NCI-H460 (cell line): Measurements from ENCODE around the gene GGCT. TPM values are rescaled to one million over a fixed set of nuclear protein-coding genes. Genes with fewer than 3 reads are reported as not detected.
"Not testable (repeated sequence)": the region's sequence is repeated elsewhere in the genome, so short reads cannot be mapped to it uniquely, and the experiment has no call there.

ENCODE experiments used
- DNase-seq: peaks from one replicate; pipeline ENCODE4 v3.0.0-alpha.2; 2016; ENCODE audit warnings: low read depth; ENCODE audit errors: extremely low read depth
- total RNA-seq: library from RNA; depleted of rRNA; stranded (reverse); fragments of >200 nt; shearing (Covaris generic); gene quantifications from 2 replicates; pipeline ENCODE4 v1.2.3, GENCODE V29; 2014

The GGCT gene
- total RNA-seq, 1 experiment from 2014 or later = 93.6 TPM

DNA sequence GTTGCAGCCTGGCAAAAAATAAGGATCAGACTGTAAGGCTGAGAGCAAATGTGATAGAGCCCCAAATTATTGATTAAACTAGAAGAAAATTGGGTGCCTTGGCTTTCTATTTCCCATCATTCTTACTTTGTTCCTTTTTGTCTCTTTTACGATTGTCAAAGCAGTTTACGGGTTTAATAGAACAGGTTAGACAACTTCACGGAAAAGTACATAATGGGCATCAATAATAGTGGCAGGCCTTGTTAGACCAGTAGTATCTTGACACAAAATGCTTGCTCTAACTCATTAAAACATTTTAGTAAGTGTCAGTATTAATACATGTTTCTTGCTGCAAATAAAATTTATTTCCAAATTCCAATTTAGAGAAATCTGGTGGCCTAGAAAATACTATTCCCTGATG is 14.5 kb upstream of the GGCT start:
- DNase-seq = no peak

DNA sequence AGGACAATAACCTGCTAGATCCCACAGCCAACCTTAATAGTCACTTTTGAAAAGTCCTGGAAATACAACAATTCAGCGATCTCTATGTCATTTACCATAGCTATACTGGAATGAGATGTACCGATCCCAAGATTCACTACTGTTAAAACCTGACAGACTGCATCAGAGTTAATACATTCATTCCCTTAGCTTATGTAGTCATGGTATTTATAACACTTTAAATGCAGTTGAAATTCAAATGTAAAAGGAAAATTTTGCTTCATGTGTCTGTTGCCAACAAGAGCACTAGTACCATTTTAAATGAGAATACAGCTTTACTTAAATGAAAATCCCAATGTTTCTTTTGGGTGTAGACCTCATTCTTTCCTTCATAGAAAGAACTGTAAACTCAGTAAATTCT is 11.1 kb upstream of the GGCT start:
- no peak for DNase-seq

- no peak for DNase-seq
Measured at GRCh38 chr7:30514776-30515175, 10.1 kb upstream of the GGCT start.

GRCh38 chr7:30514177-30514576 is 9.5 kb upstream of the GGCT start:
- DNase-seq = no peak

DNA sequence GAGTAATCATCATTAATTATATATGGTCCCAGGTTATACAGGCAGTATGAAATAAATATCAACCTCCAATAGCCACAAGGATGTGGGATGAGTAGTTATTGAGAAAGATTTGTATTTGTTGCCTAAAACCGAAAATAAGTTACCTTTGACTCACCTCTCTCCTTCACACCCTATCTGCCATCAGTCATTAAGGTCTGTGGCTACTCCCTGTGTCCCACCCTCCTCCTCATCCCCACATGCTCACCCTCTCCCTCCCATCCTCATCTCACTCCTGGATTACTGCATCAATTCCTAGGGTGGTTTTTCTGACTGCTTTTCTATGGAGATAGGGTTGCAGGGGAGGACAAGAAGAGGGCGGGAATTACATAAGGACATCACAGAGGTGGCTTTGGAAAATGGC is 9.1 kb upstream of the GGCT start:
- DNase-seq = no peak

GRCh38 chr7:30511973-30512662 is 7.5 kb upstream of the GGCT start:
- DNase-seq = no peak

DNA sequence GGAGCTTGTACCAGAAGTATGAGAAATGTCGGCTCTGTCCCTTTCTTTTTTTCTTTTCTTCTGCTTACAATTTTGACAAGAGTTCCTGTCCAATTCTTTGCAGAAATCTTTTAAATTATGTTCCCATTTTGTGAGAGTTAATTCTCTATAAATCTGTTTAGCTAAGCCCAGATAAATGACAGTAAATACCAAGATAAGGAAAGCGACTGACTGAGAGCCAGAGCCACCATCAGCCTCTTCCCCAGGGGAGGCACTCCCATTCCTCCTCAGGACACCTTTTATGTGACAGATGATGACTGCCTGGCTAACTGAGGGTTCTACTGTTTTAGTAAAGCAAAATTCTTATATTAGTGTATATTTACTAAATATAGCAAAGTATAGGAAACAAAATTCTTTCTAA is 6.9 kb upstream of the GGCT start:
- no peak for DNase-seq

- no peak for DNase-seq
Measured at GRCh38 chr7:30510124-30511075, 5.8 kb upstream of the GGCT start.

GRCh38 chr7:30509171-30509857 is 4.7 kb upstream of the GGCT start:
- DNase-seq = not testable (repeated sequence)

- DNase-seq = not testable (repeated sequence)
Measured at GRCh38 chr7:30507346-30507900, 2.8 kb upstream of the GGCT start.

GRCh38 chr7:30505174-30505697 is 607 bp upstream of the GGCT start:
- no peak for DNase-seq

DNA sequence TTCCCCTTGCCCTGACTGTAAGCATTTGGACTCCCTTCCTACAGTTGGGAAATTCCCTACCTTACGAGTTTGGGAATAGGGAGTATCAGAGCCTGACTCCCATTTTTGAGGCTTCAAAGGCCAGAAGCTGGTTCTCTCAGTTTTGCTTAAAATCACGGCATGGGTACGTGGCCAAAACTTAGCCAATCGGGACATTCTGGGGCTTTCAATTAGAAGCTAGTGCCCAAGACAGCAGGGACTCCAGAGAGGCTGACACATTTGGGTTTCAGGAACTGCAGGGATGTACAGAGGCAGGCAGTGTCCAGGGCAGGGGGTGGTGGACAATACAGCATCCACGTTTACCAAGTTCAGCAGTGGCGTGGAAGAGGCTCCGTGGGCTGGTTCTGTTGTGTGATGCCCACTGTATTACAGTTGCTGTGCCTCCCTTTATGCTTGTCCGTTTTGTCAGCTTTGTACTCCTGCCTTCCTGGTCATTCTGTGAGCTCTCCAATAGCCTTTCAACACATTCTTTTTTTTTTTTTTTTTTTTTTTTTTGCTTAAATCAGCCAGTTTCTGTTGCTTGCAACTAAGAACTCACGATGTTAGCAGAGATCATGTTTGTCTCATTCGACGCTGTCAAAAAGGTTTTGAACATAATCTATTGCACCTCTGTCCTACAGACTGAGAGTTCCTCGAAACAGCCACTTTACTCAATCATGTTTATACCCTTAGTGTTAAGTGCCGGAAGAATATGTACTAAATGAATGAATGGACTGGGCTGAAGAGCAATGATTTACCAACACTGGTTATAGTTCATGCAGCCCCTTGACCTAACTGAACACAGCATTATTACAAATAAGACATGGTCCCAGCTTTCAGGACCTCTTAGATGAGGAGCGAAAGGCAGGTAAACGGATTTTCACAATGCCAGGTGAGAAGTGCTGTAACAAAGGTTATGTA is 1.1 kb downstream of the GGCT start:
- DNase-seq = no peak

GRCh38 chr7:30502470-30503251 is 2.0 kb downstream of the GGCT start:
- DNase-seq = no peak

- DNase-seq = no peak
Measured at GRCh38 chr7:30501264-30501663, 3.4 kb downstream of the GGCT start.

DNA sequence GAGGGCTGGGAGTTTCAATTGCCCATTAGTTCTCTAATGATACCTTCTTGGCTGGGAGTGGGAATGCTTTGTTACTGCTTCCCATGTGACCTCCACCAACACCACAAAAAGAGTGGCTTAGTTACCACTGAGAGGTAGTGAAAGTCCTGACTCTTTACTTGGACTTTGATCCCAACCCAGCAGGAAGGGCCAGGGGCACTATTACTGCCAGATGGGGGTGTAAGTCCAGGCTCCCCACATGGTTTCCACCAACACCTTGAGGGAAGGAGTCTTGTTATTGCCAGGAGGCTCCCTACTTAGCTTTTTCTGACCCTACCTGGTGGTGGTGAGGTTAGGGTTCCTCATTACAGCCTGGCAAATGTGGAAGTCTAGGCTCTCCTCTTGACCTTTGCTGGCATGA is 11.4 kb downstream of the GGCT start:
- DNase-seq = no peak

GRCh38 chr7:30491417-30491816 is 13.2 kb downstream of the GGCT start:
- DNase-seq = no peak

- DNase-seq = no peak
Measured at GRCh38 chr7:30487371-30487770, 17.3 kb downstream of the GGCT start.

GRCh38 chr7:30485667-30486066 is 19.0 kb downstream of the GGCT start:
- no peak for DNase-seq

- not testable (repeated sequence) for DNase-seq
Measured at GRCh38 chr7:30481416-30481815, 23.2 kb downstream of the GGCT start.
